WERI-Rb-1 (cell line): Measurements from ENCODE around the gene SLC30A7.
"Not testable (repeated sequence)": the region's sequence is repeated elsewhere in the genome, so short reads cannot be mapped to it uniquely, and the experiment has no call there.

Experiments
- DNase-seq: peaks from one replicate; pipeline ENCODE4 v3.0.0-alpha.2; 2020
- H3K27ac ChIP-seq: fragments of 250-450 bp; sonication (Bioruptor Pico); 2 replicates; pipeline ENCODE4 v1.5.1; 2020; ENCODE audit warnings: mild to moderate bottlenecking, moderate library complexity
- H3K27me3 ChIP-seq: fragments of 250-450 bp; sonication (Bioruptor Pico); 2 replicates; pipeline ENCODE4 v1.5.1; 2021; ENCODE audit warnings: mild to moderate bottlenecking, low read depth, moderate library complexity; ENCODE audit not compliant: insufficient read depth, severe bottlenecking
- H3K36me3 ChIP-seq: fragments of 250-450 bp; sonication (Bioruptor Pico); 2 replicates; pipeline ENCODE4 v1.5.1; 2020; ENCODE audit warnings: mild to moderate bottlenecking, moderate library complexity
- H3K4me3 ChIP-seq: 2 replicates; pipeline ENCODE4 v1.5.1; 2011; ENCODE audit warnings: low read depth, mild to moderate bottlenecking, control low read depth, low read length
- H3K9me3 ChIP-seq: fragments of 250-450 bp; sonication (Bioruptor Pico); 2 replicates; pipeline ENCODE4 v1.5.1; 2021; ENCODE audit warnings: mild to moderate bottlenecking, moderate library complexity; ENCODE audit not compliant: severe bottlenecking
- CTCF ChIP-seq: IDR thresholded peaks from 2 replicates; pipeline ENCODE4 v1.5.1; 2011; ENCODE audit warnings: low read depth, mild to moderate bottlenecking, control low read depth, inconsistent platforms, low read length

Gene SLC30A7

GRCh38 chr1:100895540-100896480 is at the start of gene SLC30A7:
Gene SLC30A7 (plus strand): TSS chr1:100896090. CDS start chr1:100896263, 173 bp downstream.
- Histone ChIP-seq H3K4me3 (peak within 1 kb of the TSS; percentile 86), H3K9me3 (no peaks in the 10 kb centered on the region), H3K36me3 (peaks cover 12% of the 10 kb centered on the region), H3K27me3 (no peaks in the 10 kb centered on the region), H3K27ac (peak within 1 kb of the TSS; percentile 82)
- DNase-seq: peak; percentile 94
- TF ChIP-seq CTCF: no peak

GRCh38 chr1:100847361-100848082 is 48.4 kb upstream of the SLC30A7 start:
- TF ChIP-seq CTCF: no peak
- no peak for DNase-seq

GRCh38 chr1:100851726-100852125 is 44.2 kb upstream of the SLC30A7 start:
- Histone ChIP-seq H3K27ac (no peak overlapping the region), H3K27me3 (no peaks in the 10 kb centered on the region), H3K9me3 (no peaks in the 10 kb centered on the region), H3K4me3 (no peak overlapping the region), H3K36me3 (no peaks in the 10 kb centered on the region)
- no peak for TF ChIP-seq CTCF
- no peak for DNase-seq

More at GRCh38 chr1:100847361-100848082, 48.4 kb upstream of the SLC30A7 start:
- no peaks in the 10 kb centered on the region for H3K36me3 ChIP-seq
- no peak overlapping the region for H3K27ac ChIP-seq
- H3K4me3 ChIP-seq: no peak overlapping the region
- H3K27me3 ChIP-seq: no peaks in the 10 kb centered on the region
- no peaks in the 10 kb centered on the region for H3K9me3 ChIP-seq

GRCh38 chr1:100852976-100853375 is 42.9 kb upstream of the SLC30A7 start:
- DNase-seq: no peak
- no peaks in the 10 kb centered on the region for H3K27me3 ChIP-seq
- no peak overlapping the region for H3K27ac ChIP-seq
- no peaks in the 10 kb centered on the region for H3K36me3 ChIP-seq
- no peak for TF ChIP-seq CTCF
- no peak overlapping the region for H3K4me3 ChIP-seq
- H3K9me3 ChIP-seq: no peaks in the 10 kb centered on the region

- not testable (repeated sequence) for H3K9me3 ChIP-seq, DNase-seq, H3K36me3 ChIP-seq, H3K27ac ChIP-seq, H3K27me3 ChIP-seq, H3K4me3 ChIP-seq
These were observed 40.8 kb upstream of the SLC30A7 start for GRCh38 chr1:100855116-100855515.

GRCh38 chr1:100860397-100860991 is 35.4 kb upstream of the SLC30A7 start:
- H3K27me3 ChIP-seq: no peaks in the 10 kb centered on the region
- H3K9me3 ChIP-seq: no peaks in the 10 kb centered on the region
- H3K4me3 ChIP-seq: no peak overlapping the region
- TF ChIP-seq CTCF: no peak
- no peaks in the 10 kb centered on the region for H3K36me3 ChIP-seq
- no peak for DNase-seq
- H3K27ac ChIP-seq: no peak overlapping the region
